Activated T-cell treated with anti-CD3 and anti-CD28 coated beads for 4 hours (primary cell): ENCODE results near the gene LHFPL3.
"Not testable (repeated sequence)": the region's sequence is repeated elsewhere in the genome, so short reads cannot be mapped to it uniquely, and the experiment has no call there.

Experiments
- DNase-seq: peaks from one replicate; pipeline ENCODE4 v3.0.0-alpha.2; 2020

The LHFPL3 gene

DNA sequence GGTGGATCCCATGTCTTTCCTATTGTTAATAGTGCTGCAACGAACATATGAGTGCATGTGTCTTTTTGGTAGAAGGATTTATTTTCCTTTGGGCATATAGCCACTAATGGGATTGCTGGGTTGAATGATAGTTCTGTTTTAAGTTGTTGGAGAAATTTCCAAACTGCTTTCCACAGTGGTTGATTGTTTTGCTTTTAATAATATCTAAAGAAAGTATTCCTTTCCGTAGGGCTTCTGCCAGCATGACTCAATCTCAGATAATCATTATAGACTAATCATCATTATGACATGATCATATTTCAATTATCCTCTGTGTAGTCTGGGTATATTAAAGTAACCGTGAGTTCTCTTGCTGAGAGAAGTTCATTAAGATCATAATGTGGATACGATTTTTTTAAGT lies 575.4 kb downstream of the LHFPL3 start:
- no peak for DNase-seq

GRCh38 chr7:104906032-104906431 lies 577.6 kb downstream of the LHFPL3 start:
- DNase-seq = no peak

- DNase-seq = no peak
Observed at GRCh38 chr7:104906556-104906955, 578.2 kb downstream of the LHFPL3 start.

DNA sequence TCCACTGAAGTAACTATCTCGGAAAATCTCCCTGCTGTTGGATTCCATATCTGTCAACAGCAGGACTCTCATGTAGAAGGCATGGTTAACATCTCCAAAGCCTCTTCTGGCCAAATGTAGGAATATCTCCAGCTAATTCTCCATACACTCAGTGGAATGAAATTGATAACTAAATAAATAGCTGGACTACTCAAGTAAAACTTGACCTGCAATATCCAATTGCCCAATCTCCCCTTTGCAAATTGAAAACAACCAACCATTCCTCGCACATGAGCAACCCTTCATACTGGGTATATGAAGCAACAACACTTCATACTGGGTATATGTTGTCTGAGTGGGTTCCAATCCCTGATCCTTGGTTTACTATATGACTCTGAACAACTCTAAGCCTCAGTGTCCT lies 580.2 kb downstream of the LHFPL3 start:
- DNase-seq = no peak

GRCh38 chr7:104909096-104909495 lies 580.7 kb downstream of the LHFPL3 start:
- no peak for DNase-seq

- DNase-seq = no peak
Observed at GRCh38 chr7:104914421-104914820, 586.0 kb downstream of the LHFPL3 start.

GRCh38 chr7:104921596-104921995 lies 593.2 kb downstream of the LHFPL3 start:
- DNase-seq = no peak

DNA sequence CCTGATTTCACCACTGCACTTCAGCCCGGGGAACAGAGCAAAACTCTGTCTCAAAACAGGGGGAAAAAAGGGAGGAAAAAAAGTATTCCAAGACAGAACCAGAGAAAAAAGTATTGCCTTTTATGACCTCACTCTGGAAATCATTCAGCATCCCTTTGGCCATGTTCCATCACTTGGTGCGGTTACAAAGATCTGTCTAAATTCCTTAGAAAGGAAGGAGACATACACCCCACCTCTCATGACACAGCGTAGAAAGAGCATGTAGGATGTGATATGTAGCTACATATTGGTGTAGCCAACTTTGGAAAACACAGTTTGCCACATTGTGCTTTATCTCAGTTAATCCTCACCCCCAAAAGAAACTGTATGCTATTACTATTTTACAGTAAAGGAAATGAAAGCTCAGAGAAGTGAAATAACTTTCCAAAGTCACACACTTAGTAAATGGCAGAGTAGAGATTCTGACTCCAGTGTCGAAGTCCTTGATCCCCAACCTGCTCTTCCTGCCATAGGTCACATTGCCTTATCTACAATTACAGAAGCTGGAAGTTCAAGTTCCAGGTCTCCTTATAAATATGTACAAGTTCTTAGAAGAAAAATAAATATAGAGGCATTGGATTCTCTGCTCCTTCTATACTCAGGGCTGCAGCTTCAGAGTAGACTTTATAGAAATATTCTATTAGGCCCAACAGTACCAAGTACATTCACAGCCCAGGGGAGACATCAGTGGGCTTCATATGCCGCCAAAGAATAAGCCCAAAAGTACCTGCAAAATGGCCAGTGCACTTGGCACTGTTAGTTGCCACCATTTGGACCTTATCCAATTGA lies 594.0 kb downstream of the LHFPL3 start:
- DNase-seq = no peak

- peak; percentile 52 for DNase-seq
Observed at GRCh38 chr7:104923010-104923421, 594.6 kb downstream of the LHFPL3 start.

- DNase-seq = not testable (repeated sequence)
Observed at GRCh38 chr7:104926189-104926588, 597.8 kb downstream of the LHFPL3 start.

GRCh38 chr7:104926601-104927041 lies 598.2 kb downstream of the LHFPL3 start:
- no peak for DNase-seq

- no peak for DNase-seq
Observed at GRCh38 chr7:104927055-104927454, 598.7 kb downstream of the LHFPL3 start.

DNA sequence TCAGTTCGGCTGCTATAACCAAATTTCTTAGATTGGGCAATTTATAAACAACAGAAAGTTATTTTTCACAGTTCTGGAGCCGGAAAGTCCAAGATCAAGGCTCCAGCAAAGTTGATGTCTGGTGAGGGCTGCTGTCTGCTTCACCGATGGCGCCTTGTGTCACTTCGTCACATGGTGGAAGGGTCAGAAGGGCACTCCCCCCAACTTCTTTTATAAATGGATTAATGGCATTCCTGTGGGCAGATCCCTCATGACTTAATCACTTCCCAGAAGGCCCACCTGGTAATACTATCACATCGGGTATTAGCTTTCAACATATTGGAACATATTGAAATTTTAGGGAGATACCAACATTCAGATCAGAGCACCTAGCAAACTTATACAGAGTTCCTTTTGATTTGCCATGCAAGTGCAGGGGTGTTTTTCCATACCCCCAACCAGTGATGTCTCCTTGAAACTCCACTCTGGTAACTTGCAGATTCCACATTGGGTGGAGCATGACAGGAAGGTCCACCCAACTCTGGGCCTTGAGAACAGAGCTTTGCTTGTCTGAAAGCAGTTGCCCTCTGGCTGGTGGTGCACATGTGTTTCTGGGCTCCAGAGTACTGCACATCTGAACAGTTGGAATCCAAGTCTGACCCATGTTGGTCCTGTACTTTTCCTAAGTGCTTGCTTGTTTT lies 600.5 kb downstream of the LHFPL3 start:
- no peak for DNase-seq

GRCh38 chr7:104929921-104930320 lies 601.5 kb downstream of the LHFPL3 start:
- no peak for DNase-seq

DNA sequence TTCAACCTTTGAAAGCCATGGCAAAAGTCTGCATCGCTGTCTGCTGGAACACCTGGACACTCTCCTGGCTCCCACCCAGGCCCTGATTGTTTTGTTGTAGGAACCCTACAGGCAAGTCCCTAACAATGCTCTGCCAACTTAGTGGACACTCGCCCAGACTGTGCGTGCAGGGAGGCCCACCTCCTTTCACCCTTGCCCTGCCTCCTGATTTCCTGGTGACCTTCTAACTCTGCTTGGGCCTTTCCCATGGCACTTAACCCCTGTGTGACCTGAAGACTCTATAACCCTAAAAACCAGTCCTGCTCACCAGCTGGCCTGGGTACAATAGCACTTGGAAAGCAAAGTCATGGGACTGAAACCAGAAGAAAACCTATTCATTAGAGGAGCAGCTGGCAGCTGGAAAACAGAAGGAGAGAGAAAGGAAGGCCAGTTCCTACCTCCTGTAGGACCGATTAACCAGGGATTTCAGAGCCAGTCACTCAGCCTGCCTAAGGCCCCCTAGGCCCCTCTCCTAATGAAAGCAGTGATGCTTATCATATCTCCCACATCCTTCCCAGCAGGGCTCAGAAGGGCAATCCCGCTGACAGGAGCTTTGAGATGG lies 602.9 kb downstream of the LHFPL3 start:
- no peak for DNase-seq

GRCh38 chr7:104933022-104933421 lies 604.6 kb downstream of the LHFPL3 start:
- DNase-seq = no peak

DNA sequence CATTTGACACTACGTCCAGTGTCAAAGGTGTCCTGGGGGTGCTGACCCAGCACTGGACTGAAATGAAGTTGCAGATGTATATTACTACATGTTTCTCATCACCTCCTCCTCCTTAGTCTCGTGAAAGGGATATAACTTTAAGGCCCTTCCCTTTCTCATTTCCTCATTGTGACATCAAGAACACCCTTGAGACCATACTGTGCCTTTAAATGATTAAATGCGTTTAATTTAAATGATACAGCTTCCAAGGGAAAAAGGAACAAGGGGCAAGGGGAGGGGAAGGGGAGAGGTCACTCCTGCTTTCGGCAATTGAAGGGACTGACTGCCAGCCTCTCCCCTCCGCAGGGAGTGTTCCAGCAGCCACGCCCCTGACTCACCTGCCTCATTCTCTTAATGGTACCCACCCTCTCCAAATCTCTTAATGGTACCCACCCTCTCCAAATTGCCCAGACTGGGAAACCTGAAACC lies 605.2 kb downstream of the LHFPL3 start:
- no peak for DNase-seq

- no peak for DNase-seq
Observed at GRCh38 chr7:104934665-104935064, 606.3 kb downstream of the LHFPL3 start.

DNA sequence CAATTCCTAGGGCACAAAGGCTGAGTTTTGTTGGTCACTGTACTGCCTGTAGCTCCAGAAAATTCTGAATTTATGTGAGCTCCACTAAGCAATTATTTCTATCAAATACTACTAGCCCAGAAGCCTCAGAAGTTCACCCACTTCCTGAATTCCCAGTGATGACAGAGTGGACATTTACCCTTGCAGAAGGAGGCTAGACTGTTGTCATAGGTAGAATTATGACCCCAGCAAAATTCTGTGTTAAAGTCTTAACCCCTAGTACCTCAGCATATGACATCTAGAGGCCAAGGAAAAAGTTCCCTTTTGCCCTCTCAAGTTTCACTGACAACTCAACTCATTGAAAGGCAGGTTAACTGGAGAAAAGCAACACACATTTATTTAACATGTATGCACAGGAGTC lies 606.9 kb downstream of the LHFPL3 start:
- DNase-seq = no peak

GRCh38 chr7:104936546-104936945 lies 608.1 kb downstream of the LHFPL3 start:
- no peak for DNase-seq

GRCh38 chr7:104937489-104937888 lies 609.1 kb downstream of the LHFPL3 start:
- DNase-seq = not testable (repeated sequence)

GRCh38 chr7:104938741-104939390 lies 610.5 kb downstream of the LHFPL3 start:
- no peak for DNase-seq

DNA sequence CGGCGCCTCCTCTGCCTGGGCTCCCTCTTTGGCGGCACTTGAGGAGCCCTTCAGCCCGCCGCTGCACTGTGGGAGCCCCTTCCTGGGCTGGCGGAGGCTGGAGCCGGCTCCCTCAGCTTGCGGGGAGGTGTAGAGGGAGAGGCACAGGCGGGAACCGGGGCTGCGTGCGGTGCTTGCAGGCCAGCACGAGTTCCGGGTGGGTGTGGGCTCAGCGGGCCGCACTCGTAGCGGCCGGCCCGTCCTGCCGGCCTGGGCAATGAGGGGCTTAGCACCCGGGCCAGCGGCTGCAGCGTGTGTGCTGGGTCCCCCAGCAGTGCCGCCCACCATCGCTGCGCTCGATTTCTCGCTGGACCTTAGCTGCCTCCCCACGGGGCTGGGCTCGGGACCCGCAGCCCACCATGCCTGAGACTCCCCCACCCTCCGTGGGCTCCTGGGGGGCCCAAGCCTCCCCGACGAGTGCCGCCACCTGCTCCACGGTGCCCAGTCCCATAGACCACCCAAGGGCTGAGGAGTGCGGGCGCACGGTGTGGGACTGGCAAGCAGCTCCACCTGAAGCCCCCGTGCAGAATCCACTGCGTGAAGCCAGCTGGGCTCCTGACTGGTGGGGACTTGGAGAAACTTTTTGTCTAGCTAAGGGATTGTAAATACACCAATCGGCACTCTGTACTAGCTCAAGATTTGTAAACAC lies 611.8 kb downstream of the LHFPL3 start:
- no peak for DNase-seq
